ENCODE results near the gene UNC45B.
"Not testable (repeated sequence)": the region's sequence is repeated elsewhere in the genome, so short reads cannot be mapped to it uniquely, and the experiment has no call there.

UNC45B gene

DNA sequence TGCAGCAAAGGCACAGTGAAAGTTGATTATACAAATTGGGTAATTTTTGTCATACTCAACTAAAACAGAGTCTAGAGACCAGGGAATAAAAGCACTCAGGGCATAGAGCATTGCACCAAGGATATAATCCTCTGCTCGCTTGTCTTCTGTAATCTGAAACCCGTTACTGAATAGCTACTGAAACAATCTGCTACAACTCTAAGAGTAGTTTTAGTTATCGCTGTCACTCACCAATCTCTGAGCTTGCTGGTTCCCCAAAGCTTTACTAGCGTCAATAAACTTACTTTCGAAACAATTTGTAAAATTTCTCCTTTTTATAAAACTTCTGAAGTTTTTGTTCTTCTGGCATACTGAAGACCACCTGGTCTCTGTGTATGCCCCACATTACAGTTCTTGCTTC is 69.5 kb downstream of the UNC45B start:
- DNase-seq, result no peak

GRCh38 chr17:35218915-35219314 is 71.3 kb downstream of the UNC45B start:
- no peak for DNase-seq

GRCh38 chr17:35222452-35222851 is 74.8 kb downstream of the UNC45B start:
- no peak for DNase-seq

- DNase-seq, result no peak
Measured at GRCh38 chr17:35224436-35224835, 76.8 kb downstream of the UNC45B start.

DNA sequence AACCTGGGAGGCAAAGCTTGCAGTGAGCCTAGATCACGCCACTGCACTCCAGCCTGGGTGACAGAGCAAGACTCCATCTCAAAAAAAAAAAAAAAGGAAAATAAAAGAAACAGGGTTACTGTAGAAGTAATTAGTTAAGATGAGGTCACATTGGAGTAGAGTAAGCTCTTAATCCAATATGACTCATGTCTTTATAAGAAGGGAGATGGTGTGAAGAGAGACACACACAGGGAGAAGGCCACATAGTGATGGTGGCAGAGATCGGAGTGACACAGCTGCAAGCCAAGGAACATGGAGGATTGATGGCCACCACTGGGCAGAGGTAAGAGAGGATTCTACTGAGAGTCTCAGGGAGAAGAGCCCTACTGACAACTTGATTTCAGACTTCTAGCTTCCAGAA is 79.9 kb downstream of the UNC45B start:
- DNase-seq, result no peak

DNA sequence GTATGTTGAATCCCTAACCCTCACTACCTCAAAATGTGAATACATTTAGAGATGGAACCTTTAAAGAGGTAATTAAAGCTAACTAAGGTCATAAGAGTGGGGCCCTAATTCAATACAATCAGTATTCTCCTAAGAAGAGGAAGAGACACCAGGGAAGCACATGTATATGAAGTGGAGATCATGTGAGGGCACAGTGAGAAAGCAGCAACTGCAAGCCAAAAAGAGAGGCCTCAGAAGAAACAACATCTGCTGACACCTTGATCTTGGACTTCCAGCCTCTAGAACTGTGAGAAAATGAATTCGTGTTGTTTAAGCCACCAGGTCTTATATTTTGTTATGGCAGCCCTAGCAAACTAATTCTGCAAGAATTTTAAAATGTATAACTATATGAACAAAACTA is 82.0 kb downstream of the UNC45B start:
- DNase-seq, result no peak

GRCh38 chr17:35234315-35234714 is 86.7 kb downstream of the UNC45B start:
- not testable (repeated sequence) for DNase-seq

GRCh38 chr17:35235289-35235688 is 87.7 kb downstream of the UNC45B start:
- DNase-seq, result no peak

GRCh38 chr17:35235917-35236316 is 88.3 kb downstream of the UNC45B start:
- no peak for DNase-seq

- DNase-seq, result peak; percentile 32
Measured at GRCh38 chr17:35236821-35237220, 89.2 kb downstream of the UNC45B start.

GRCh38 chr17:35238821-35239220 is 91.2 kb downstream of the UNC45B start:
- peak; percentile 77 for DNase-seq
